Progenitor cell of endocrine pancreas (in vitro differentiated cells): Measurements from ENCODE around the gene NRP1. TPM values are rescaled to one million over a fixed set of nuclear protein-coding genes. Genes with fewer than 3 reads are reported as not detected.

Experiments used
- DNase-seq: peaks from one replicate; pipeline ENCODE4 v3.0.0; 2021; ENCODE audit warnings: low spot score; ENCODE audit not compliant: unreplicated experiment
- H3K27ac Mint-ChIP-seq: 2 replicates; pipeline ENCODE4 v1.8.0; 2021; ENCODE audit warnings: mild to moderate bottlenecking, moderate library complexity, mixed read lengths
- H3K27me3 Mint-ChIP-seq: 2 replicates; pipeline ENCODE4 v1.8.0; 2021; ENCODE audit warnings: mixed read lengths
- H3K36me3 Mint-ChIP-seq: 2 replicates; pipeline ENCODE4 v1.8.0; 2022; ENCODE audit warnings: mixed read lengths; ENCODE audit not compliant: insufficient read depth
- H3K4me1 Mint-ChIP-seq: 2 replicates; pipeline ENCODE4 v1.8.0; 2021; ENCODE audit warnings: low read depth, mixed read lengths
- H3K4me3 Mint-ChIP-seq: 2 replicates; pipeline ENCODE4 v1.8.0; 2021; ENCODE audit warnings: low read depth, mild to moderate bottlenecking, moderate library complexity, mixed read lengths
- H3K9me3 Mint-ChIP-seq: 2 replicates; pipeline ENCODE4 v1.8.0; 2021; ENCODE audit warnings: low read depth, mixed read lengths
- total RNA-seq: library from RNA; stranded (reverse); gene quantifications from 2 replicates; pipeline ENCODE4 v1.2.1, GENCODE V29; 2021
- TF ChIP-seq, protein P1 (sequence below): fragments of 200-600 bp; sonication (generic); IDR thresholded peaks from one replicate; pipeline ENCODE4 v1.5.0; 2021; ENCODE audit warnings: antibody characterized with exemption, mild to moderate bottlenecking; ENCODE audit not compliant: unreplicated experiment

NRP1 gene
- total RNA-seq, 1 donor from 2014 or later = 33.4 TPM

DNA sequence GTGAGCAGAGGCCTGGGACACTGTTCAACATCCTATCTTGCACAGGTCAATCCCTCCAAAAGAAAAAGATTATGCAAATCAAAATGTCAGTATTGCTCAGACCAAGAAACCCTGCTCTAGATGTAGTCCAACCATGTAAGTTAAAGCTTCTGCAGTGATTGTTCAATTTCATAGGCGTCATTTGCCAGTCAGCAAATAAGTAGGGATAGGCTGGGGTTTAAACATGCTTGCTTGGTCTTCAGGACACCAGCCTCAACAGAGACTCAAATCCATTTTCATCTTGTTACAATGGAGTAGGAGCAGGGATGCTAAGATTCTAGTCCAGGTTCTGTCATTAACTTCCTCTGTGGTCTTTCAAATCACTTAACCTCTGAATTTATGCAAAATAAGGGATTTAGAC, 89.1 kb downstream of the NRP1 start:
- TF ChIP-seq, protein P1, sequence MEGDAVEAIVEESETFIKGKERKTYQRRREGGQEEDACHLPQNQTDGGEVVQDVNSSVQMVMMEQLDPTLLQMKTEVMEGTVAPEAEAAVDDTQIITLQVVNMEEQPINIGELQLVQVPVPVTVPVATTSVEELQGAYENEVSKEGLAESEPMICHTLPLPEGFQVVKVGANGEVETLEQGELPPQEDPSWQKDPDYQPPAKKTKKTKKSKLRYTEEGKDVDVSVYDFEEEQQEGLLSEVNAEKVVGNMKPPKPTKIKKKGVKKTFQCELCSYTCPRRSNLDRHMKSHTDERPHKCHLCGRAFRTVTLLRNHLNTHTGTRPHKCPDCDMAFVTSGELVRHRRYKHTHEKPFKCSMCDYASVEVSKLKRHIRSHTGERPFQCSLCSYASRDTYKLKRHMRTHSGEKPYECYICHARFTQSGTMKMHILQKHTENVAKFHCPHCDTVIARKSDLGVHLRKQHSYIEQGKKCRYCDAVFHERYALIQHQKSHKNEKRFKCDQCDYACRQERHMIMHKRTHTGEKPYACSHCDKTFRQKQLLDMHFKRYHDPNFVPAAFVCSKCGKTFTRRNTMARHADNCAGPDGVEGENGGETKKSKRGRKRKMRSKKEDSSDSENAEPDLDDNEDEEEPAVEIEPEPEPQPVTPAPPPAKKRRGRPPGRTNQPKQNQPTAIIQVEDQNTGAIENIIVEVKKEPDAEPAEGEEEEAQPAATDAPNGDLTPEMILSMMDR = no peak
- Mint-ChIP-seq H3K4me3 (no peak overlapping the region), H3K27ac (no peak overlapping the region), H3K27me3 (no peaks in the 10 kb centered on the region), H3K36me3 (peaks cover 16% of the 10 kb centered on the region), H3K4me1 (peaks cover 15% of the 10 kb centered on the region), H3K9me3 (no peaks in the 10 kb centered on the region)
- no peak for DNase-seq

DNA sequence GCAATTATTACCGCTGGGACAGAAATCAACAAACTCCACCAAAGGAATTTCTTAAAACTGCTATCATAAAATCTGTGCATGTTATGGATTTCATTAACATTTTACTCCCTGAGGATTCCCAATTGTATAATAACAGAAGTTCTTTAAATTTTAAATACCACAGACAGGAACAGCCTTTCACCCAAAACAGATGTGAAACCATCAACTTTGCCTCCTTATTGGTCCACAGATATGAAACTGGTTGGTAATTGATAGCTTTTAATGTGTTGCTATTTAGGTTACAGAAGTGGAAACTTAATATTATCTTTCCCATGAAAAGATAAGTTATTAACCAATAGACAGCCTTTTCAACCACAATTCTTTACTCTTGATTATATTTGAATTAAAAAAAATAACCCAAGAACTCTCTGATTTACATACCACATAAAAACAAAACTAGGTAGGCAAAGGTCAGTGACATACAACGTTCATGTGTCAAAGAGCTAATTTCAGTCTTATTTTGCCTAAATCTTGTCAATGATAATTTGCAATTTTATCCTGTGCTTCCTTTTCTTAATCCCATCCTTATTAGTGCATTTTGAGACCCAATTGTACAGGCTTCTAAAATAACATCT, 90.0 kb downstream of the NRP1 start:
- TF ChIP-seq, protein P1 = no peak
- Mint-ChIP-seq H3K4me1 (peaks cover 24% of the 10 kb centered on the region), H3K36me3 (peaks cover 16% of the 10 kb centered on the region)

DNA sequence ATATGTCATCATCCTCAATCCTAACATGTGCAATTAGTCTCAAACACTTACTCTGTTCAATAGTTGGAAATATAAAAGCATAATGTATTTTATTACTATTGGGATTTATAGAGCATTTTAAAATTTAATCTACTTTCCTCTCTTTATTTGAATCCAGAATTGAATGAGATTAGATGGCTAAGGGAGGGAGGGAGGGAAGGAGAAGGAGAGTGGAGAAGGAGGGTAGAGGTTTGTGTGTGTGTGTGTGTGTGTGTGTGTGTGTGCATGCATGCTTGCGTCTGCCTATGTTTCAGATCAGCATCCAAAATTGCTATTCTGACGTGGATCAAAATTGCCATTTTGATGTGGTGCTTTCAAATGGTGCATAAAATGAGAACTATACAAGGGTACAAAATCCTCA, 90.8 kb downstream of the NRP1 start:
- no peaks in the 10 kb centered on the region for H3K9me3 Mint-ChIP-seq
- H3K27ac Mint-ChIP-seq = no peak overlapping the region
- peaks cover 28% of the 10 kb centered on the region for H3K4me1 Mint-ChIP-seq
- peaks cover 8% of the 10 kb centered on the region for H3K36me3 Mint-ChIP-seq
- DNase-seq = no peak
- H3K27me3 Mint-ChIP-seq = no peaks in the 10 kb centered on the region
- TF ChIP-seq, protein P1 = no peak
- H3K4me3 Mint-ChIP-seq = no peak overlapping the region

More for the DNA sequence above, 90.0 kb downstream of the NRP1 start:
- Mint-ChIP-seq H3K4me3 (no peak overlapping the region), H3K27ac (no peak overlapping the region), H3K9me3 (no peaks in the 10 kb centered on the region), H3K27me3 (no peaks in the 10 kb centered on the region)
- no peak for DNase-seq

DNA sequence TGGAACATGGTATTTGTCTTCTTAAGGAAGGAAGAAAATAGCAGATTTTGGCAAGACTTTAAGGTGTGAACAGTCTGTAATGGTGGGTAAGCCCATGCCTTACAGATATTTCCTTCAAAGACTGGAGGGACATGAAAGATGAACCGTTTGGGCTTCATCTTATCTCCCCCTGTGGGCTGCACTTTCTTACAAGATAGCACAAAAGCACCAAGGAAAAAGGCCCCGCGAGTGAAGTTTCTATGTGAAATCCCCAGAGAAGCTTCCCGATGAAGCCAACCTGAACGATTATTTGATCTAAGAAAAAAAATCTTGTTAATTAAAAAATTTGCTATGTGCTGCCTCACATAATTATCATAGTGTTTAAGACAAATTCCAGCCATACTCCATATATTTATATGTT, 91.5 kb downstream of the NRP1 start:
- no peak overlapping the region for H3K4me3 Mint-ChIP-seq
- peaks cover 36% of the 10 kb centered on the region for H3K4me1 Mint-ChIP-seq
- H3K27me3 Mint-ChIP-seq = no peaks in the 10 kb centered on the region
- TF ChIP-seq, protein P1 = no peak
- H3K27ac Mint-ChIP-seq = no peak overlapping the region
- no peaks in the 10 kb centered on the region for H3K9me3 Mint-ChIP-seq
- H3K36me3 Mint-ChIP-seq = peaks cover 5% of the 10 kb centered on the region
- DNase-seq = no peak

DNA sequence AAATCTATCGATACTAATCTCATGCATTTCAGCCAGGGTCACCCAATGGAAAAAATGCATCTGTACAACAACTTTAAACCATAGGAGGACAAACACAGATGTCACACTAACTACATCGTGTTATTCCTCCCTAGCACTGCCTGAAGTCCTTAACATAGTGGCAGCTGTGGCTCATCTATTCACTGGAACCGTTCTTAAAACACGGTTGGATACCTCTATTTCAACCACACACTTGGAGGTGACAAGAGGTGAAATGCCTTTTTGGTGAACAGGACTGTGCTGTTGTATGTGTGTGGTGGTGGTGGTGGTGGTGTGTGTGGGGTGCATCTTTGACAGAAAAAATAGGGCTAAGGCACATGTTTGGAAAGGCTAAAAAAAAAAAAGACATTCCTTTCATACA, 93.1 kb downstream of the NRP1 start:
- no peak overlapping the region for H3K4me3 Mint-ChIP-seq
- H3K36me3 Mint-ChIP-seq = peaks cover 3% of the 10 kb centered on the region
- no peaks in the 10 kb centered on the region for H3K9me3 Mint-ChIP-seq
- H3K27me3 Mint-ChIP-seq = no peaks in the 10 kb centered on the region
- no peak overlapping the region for H3K27ac Mint-ChIP-seq
- TF ChIP-seq, protein P1 = no peak
- DNase-seq = no peak
- H3K4me1 Mint-ChIP-seq = peaks cover 48% of the 10 kb centered on the region
